ENCODE measurements around the gene SCAPER.
"Not testable (repeated sequence)": the region's sequence is repeated elsewhere in the genome, so short reads cannot be mapped to it uniquely, and the experiment has no call there.

The SCAPER gene

DNA sequence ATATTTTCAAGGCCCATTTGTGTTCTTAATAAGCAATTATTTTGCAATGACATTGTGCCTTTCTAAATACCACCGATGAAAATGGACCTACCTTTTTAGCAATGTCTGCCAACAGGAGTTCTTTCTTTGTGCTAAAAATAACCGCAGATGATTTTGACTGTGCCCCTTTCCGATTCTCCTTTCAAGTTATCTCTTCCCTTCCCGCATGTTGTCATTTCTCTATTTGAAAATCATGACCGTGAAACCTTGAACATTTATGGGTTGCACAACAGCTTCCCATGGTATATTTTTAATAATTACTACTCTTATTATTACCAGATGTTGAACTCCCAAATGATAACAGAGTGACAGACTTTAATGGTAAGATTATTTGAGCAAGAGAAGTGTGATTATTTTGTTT lies 583.5 kb downstream of the SCAPER start:
- no peak for DNase-seq (ENCODE audit: low spot score)

DNA sequence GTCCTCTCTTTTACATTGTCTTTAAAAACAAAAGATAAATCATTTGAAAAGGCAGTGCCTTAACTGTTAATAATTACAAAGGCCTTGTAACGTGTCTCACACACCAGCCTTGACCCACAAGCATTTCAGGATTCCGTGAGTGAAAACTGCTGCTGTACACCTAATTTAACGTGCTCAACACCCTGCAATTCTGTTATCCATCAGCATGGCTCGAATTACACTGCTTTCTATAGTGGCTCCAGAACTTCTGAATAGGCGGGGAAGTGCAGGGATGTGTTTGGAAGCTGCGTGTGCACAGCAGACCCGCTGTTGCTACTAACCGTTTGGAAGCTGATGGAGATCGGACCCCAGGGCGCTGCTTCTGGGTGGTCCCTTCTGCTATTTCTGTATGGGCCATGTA lies 584.0 kb downstream of the SCAPER start:
- DNase-seq (ENCODE audit: low spot score) = no peak

DNA sequence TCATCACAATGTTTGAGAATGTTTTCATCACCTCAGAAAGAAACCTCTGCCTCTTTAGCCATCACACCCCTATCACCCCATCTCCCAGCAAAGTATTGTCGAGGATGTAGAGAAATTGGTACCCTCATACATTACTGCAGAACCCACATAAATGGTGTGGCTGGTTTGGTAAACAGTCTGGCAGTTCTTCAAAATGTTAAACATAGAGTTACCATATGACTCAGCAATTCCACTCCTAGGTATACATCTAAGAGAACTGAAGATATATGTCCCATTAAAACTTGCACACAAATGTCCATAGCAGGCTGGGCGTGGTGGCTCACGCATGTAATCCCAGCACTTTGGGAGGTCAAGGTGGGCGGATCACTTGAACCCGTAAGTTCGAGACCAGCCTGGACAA lies 585.1 kb downstream of the SCAPER start:
- no peak for DNase-seq (ENCODE audit: low spot score)

DNA sequence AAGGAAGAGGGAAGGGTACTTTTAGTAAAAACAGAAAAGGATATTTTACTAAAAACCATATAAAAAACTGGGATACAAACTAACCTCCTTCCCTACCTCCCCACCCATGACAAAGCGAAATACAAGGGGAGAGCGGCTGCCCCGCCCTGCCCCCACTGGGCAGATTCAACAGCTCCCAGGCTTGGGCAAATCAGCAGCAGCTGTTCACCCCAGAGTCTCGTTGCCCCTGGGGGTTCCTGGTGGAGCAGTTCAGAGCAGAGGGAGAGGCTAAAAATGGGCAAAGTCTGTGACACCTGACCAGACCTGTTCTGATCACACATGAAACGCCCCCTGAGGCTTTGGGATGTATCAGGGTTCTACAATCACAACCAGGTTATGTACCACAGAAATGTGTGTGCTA lies 591.4 kb downstream of the SCAPER start:
- DNase-seq (ENCODE audit: low spot score) = no peak

DNA sequence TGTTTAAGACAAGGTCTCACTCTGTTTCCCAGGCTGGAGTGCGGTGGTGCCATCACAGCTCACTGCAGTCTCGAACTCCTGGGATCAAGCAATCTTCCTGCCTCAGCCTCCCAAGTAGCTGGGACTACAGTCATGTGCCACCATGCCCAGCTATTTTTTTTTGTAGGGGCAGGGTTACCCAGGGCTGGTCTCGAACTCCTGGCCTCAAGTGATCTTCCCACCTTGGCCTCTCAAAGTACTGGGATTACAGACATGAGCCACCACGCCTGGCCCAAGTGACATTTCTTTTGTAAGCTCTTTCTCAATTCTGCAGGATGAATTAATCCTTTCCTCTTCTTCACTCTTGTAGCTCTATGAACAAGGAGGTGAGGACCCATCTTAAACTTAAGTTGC lies 592.0 kb downstream of the SCAPER start:
- DNase-seq (ENCODE audit: low spot score) = not testable (repeated sequence)

DNA sequence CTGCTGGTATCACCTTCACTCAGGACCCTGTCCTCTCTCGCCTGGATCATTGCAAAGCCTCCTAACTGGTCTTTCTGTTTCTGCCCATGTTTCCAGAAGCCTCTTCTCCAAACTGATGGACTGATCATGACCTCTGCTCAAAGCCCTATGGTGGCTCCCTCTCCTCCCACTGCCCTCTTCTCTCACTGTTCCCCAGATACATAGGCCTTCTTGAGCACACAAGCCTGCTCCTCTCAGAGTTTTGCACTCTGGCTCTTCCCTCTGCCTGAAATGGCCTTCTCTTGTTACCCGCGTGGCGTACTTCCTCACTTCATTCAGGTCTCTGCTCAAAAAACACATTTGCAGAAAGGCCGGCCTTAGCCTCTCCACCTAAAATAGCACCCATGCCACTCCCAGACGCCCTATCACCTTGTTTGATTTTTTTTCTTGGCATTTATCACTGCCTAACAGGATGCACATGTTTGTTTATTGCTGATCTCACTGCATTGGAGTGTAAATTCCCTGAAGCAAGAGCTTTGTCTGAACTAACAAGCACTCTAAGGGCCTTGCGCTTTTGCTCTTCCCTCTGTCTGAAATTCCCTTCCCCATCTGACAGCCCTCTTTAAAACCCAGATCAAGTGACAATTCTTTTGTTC lies 592.5 kb downstream of the SCAPER start:
- DNase-seq (ENCODE audit: low spot score) = peak; percentile 33

DNA sequence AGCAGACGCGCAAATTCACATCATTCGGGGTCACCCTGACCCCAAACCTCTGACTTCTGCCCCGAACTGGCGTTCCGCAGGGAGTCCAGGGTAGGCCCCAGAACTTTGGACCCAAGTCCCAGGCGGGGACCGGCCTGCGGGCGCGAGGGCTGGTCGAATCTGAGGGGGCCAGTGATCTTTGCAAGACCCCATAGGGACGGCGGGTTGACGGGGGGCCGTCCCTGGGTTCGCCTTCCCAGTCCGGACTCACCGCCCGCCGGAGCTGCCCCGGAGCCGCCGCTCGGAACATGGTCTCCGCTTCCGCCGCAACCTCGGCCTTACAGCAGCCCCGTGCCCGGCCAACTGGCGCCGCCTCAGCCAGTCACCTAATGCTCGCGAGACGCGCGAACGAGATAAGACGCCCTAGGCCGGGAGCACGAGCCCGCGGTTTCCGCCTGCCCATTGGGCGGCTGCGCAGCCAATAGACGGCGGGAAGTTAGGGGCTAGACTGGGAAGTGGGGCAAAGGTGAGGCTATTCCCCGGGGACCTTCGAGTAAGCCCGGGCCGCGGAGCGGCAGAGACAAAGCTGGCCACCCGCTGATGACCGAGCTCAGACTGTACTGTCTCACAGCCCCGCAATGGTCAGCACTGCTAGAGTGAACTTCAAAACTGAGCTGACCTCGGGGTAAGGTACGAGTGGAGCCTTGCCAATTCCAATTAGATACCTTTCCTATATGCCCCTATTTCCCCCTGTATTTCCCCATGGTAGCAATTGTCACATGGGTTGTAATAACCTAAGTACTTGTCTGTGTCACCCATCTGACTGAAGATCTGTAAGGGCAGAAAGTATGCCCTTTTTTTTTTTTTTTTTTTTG lies 593.8 kb downstream of the SCAPER start, which contains the start of gene ETFA:
Gene ETFA, minus strand, starts transcription at position 370 of the 854 bp plus-strand sequence. Its CDS starts 81 bp downstream, at position 289.
- DNase-seq (ENCODE audit: low spot score) = peak; percentile 97

DNA sequence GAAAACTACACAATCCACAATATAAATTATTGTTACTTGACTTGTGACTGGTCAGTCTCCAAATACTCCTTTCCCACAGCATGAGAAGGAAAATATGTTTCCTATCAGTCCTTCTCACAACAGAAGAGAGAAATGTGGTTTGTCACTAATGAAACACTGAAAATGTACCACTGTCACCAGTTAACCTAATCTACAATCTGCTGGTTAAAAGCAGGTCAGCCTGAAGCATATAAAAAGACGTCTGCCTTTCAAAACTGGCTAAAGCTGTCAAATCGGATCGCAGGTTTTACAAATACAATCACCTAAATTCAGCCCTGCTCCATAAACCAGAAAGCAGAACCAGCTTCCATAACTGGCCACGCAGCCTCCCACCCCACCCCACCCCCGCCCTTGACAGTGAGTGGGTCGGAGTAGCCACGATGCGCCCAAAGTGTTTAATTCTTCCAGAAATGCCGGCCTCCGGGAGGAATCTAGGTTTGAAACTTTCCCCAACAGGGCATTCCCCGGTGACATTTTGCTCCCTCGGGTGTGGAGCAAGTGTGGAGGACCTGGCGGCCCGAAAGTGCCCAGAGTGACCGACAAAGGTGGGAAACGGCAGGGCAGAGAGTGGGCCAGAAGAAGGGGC lies 594.6 kb downstream of the SCAPER start:
- DNase-seq (ENCODE audit: low spot score) = no peak

DNA sequence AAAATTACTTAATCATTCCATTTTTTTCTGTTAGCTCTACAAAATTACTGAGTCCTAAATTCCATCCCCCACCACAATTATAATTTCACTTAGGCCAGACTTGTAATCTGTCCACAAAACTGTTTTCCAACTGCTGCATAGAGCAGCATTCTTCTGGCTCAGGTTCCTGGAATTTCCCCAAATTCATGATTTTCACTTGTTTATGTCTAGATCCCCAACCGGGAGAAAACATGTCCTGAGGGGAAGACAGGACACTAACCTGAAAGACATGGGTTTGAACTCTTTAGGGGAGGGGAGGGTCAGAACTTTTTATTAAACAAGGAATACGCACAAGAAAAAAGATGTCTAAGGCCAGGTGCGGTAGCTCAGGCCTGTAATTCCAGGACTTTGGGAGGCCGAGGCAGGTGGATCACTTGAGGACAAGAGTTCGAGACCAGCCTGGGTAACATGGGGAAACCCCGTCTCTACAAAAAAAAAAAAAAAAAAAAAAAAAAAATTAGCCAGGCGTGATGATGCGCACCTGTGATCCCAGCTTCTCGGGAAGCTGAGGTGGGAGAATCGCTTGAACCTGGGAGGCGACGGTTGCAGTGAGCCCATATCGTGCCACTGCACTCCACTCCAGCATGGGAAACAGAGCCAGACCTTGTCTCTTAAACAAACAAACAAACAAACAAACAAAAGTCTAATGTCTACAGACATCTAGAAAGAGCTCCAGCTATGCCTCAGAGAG lies 595.4 kb downstream of the SCAPER start:
- no peak for DNase-seq (ENCODE audit: low spot score)

DNA sequence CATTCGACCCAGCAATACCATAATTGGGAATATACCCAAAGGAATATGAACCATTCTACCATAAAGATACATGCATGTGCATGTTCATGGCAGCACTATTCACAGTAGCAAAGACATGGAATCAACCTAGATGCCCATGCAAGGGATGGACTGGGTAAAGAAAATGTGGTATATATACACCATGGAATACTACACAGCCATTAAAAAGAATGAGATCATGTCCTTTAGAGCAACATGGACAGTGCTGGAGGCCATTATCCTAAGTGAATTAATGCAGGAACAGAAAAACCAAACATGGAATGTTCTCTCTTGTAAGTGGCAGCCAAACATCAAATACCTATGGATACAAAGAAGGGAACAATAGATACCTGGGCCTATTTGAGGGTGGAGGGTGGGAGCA lies 601.2 kb downstream of the SCAPER start:
- DNase-seq (ENCODE audit: low spot score) = no peak

DNA sequence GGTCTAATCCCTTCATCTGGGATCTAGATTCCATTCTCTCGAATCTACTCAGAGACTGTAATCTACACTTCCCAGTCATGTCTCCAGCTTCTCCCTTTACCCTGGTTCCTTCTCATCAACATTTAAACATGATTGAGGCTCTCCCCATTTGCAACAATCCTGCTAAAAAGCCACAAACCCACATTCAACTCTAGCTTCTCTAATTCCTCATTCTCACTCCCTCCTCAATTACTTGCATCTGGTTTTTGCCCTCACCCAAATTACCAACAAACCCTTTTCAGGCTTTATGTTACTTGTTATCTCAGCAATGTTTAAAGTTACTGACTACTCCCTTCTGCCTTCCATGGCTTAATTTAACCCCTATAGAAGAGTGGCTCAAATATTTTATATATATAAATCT lies 605.4 kb downstream of the SCAPER start:
- no peak for DNase-seq (ENCODE audit: low spot score)

DNA sequence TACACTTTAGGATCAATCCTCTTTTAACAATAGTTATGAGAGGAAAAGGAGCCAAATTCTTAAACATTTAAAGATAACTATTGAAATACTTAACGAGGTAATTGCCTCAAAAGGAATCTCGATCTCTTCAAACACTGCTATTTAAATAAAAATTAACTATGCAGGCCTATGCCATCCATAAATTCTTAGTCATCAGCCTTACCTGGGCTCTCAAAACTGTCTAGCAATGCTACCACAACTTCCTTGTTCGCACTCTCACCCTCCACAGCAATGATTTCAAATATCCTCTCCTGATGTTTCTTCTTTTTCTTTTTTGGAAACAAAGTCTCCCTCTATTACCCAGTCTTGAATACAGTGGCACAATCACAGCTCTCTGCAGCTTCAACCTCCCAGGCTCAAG lies 606.2 kb downstream of the SCAPER start:
- DNase-seq (ENCODE audit: low spot score) = no peak

DNA sequence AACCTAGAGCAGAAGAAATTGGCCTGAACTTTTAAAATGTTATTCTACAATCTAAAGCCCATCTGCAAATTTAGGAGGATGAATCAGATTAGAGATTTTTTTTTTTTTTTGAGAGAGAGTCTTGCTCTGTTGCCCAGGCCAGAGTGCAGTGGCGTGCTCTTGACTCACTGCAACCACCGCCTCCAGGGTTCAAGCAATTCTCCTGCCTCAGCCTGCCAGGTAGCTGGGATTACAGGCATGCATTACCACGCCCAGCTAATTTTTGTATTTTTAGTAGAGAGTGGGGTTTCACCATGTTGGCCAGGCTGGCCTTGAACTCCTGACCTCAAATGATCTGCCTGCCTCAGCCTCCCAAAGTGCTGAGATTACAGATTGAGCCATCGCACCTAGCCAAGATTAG lies 607.2 kb downstream of the SCAPER start:
- not testable (repeated sequence) for DNase-seq (ENCODE audit: low spot score)

Measured in kidney capillary endothelial cell (primary cell).